ENCODE measurements around the gene SHC2. TPM values are rescaled to one million over a fixed set of nuclear protein-coding genes. Genes with fewer than 3 reads are reported as not detected.

SHC2 gene
- total and polyA plus RNA-seq, 2 of the 13 experiments (the other 11 are each of a cell fraction or from before 2014, with no cell fraction given): 9.0 to 18.3 TPM

DNA sequence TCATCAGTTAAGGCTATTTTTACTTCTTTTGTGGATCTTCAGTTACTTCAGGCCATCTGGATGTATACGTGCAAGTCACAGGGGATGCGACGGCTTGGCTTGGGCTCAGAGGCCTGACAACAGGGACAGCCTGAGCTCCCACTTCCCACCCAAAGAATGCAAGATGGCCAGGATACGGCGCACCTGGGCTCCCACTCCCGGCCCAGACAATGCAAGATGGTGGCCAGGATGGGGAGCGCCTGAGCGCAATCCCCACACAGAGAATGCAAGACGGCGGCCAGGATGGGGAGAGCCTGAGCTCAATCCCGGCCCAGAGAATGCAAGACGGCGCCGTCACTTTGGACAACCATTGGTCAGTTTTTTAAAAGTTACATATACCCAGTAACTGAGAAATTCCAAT lies 91.0 kb downstream of the SHC2 start (continued):
- TF ChIP-seq FOSL1 (CRISPR knock-in tag; IDR thresholded peaks at IDR 0.05; ENCODE audit: borderline replicate concordance): no peak
- no peak for TF ChIP-seq ZNF367 (CRISPR knock-in tag; IDR thresholded peaks at IDR 0.05; ENCODE audit: borderline replicate concordance)
- TF ChIP-seq, protein P1, sequence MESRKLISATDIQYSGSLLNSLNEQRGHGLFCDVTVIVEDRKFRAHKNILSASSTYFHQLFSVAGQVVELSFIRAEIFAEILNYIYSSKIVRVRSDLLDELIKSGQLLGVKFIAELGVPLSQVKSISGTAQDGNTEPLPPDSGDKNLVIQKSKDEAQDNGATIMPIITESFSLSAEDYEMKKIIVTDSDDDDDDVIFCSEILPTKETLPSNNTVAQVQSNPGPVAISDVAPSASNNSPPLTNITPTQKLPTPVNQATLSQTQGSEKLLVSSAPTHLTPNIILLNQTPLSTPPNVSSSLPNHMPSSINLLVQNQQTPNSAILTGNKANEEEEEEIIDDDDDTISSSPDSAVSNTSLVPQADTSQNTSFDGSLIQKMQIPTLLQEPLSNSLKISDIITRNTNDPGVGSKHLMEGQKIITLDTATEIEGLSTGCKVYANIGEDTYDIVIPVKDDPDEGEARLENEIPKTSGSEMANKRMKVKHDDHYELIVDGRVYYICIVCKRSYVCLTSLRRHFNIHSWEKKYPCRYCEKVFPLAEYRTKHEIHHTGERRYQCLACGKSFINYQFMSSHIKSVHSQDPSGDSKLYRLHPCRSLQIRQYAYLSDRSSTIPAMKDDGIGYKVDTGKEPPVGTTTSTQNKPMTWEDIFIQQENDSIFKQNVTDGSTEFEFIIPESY (CRISPR knock-in tag; IDR thresholded peaks at IDR 0.05): no peak
- no peak for TF ChIP-seq MIER3 (CRISPR knock-in tag; IDR thresholded peaks at IDR 0.05; ENCODE audit: borderline replicate concordance)
- TF ChIP-seq ZNF782 (CRISPR knock-in tag; IDR thresholded peaks at IDR 0.05; ENCODE audit: borderline replicate concordance): no peak
- TF ChIP-seq ARNT (IDR thresholded peaks at IDR 0.05): no peak
- TF ChIP-seq, protein P2, sequence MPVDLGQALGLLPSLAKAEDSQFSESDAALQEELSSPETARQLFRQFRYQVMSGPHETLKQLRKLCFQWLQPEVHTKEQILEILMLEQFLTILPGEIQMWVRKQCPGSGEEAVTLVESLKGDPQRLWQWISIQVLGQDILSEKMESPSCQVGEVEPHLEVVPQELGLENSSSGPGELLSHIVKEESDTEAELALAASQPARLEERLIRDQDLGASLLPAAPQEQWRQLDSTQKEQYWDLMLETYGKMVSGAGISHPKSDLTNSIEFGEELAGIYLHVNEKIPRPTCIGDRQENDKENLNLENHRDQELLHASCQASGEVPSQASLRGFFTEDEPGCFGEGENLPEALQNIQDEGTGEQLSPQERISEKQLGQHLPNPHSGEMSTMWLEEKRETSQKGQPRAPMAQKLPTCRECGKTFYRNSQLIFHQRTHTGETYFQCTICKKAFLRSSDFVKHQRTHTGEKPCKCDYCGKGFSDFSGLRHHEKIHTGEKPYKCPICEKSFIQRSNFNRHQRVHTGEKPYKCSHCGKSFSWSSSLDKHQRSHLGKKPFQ (CRISPR knock-in tag; IDR thresholded peaks at IDR 0.05; ENCODE audit: insufficient replicate concordance): no peak
- TF ChIP-seq, protein P3, sequence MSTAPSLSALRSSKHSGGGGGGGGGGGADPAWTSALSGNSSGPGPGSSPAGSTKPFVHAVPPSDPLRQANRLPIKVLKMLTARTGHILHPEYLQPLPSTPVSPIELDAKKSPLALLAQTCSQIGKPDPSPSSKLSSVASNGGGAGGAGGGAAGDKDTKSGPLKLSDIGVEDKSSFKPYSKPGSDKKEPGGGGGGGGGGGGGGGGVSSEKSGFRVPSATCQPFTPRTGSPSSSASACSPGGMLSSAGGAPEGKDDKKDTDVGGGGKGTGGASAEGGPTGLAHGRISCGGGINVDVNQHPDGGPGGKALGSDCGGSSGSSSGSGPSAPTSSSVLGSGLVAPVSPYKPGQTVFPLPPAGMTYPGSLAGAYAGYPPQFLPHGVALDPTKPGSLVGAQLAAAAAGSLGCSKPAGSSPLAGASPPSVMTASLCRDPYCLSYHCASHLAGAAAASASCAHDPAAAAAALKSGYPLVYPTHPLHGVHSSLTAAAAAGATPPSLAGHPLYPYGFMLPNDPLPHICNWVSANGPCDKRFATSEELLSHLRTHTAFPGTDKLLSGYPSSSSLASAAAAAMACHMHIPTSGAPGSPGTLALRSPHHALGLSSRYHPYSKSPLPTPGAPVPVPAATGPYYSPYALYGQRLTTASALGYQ (CRISPR knock-in tag; IDR thresholded peaks at IDR 0.05): no peak

DNA sequence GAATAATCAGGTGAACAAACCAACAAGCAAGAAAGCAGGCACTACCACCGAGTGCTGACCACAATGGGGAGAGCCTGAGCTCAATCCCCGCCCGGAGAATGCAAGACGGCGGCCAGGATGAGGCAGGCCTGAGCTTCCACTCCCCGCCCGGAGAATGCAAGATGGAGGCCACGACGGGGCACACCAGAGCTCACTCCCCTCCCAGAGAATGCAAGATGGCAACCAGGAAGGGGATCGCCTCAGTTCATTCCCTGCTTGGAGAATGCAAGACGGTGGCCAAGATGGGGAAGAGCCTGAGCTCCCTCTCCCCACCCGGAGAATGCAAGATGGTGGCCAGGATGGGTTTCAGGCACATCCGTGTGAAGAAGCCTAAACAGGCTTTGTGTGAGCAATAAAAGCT lies 91.6 kb downstream of the SHC2 start:
- Histone ChIP-seq H3K27ac (ENCODE audit: extremely low read length, insufficient read depth, low read length) (no peak overlapping the region), H3K9ac (ENCODE audit: insufficient read depth, low read depth, low read length) (no peak overlapping the region), H4K20me1 (ENCODE audit: insufficient read depth, low read length) (no peaks in the 10 kb centered on the region), H3K4me3 (replicated peaks in 1 of 3; ENCODE audit: insufficient read depth in 1 of 3, low read depth in 2 of 3, low read length in 3 of 3) (no peak overlapping the region), H3K27me3 (ENCODE audit: control insufficient read depth in 1 of 2, insufficient read depth in 2 of 2, low read length in 2 of 2) (peaks cover 13 to 82% of the 10 kb centered on the region in 2 experiments), H3K36me3 (replicated peaks in 1 of 2; ENCODE audit: control insufficient read depth in 1 of 2, insufficient read depth in 2 of 2, low read length in 2 of 2) (no peaks in the 10 kb centered on the region), H2AFZ (ENCODE audit: low read length) (no peak overlapping the region), H3K4me2 (ENCODE audit: low read depth, low read length) (no peak overlapping the region), H3K79me2 (ENCODE audit: insufficient read depth, low read length) (no peaks in the 10 kb centered on the region), H3K4me1 (ENCODE audit: insufficient read depth, low read length) (no peaks in the 10 kb centered on the region), H3K9me3 (ENCODE audit: low read length) (no peaks in the 10 kb centered on the region)
- DNase-seq (ENCODE audit: low spot score): no peak
- intact Hi-C loops (cut with micrococcal nuclease; ENCODE audit: unreplicated experiment): no loop called here
- WGBS (ENCODE audit: low lambda C conversion rate): 74% methylated on average over 13 of the region's 13 CpGs
- POLR2A ChIA-PET: no interaction called here
- CTCF ChIA-PET (ENCODE audit: low intra/inter-chr PET ratio, low total read pairs): no interaction called here
- no TSS peak for BruUV-seq (replicated peaks)
- FAIRE-seq: no peak
- in situ Hi-C loops (cut with HindIII; ENCODE audit: extremely low pct_ligation_motif_present, low pct_unique_long_range_greater_than_20kb): no loop called here
- ATAC-seq: no peak
- TF ChIP-seq JDP2 (CRISPR knock-in tag; IDR thresholded peaks at IDR 0.05; ENCODE audit: borderline replicate concordance): no peak
- TF ChIP-seq ZNF577 (CRISPR knock-in tag; IDR thresholded peaks at IDR 0.05; ENCODE audit: borderline replicate concordance, low read depth): no peak
- TF ChIP-seq ZEB1 (IDR thresholded peaks at IDR 0.05; ENCODE audit: insufficient replicate concordance, low read depth): no peak
- TF ChIP-seq NFIC (IDR thresholded peaks at IDR 0.05; ENCODE audit: low read length): no peak
- no peak for TF ChIP-seq KLF9 (CRISPR knock-in tag; IDR thresholded peaks at IDR 0.05; ENCODE audit: low read depth)
- no peak for TF ChIP-seq POLR2A (IDR thresholded peaks at IDR 0.05; ENCODE audit: insufficient read depth in 1 of 2, low read depth in 2 of 2, low read length in 2 of 2)
- no peak for TF ChIP-seq ZNF564 (CRISPR knock-in tag; IDR thresholded peaks at IDR 0.05)
- TF ChIP-seq KAT8 (CRISPR knock-in tag; IDR thresholded peaks at IDR 0.05): no peak
- TF ChIP-seq ZNF761 (CRISPR knock-in tag; conservative IDR thresholded peaks at IDR 0.05): no peak
- TF ChIP-seq JARID2 (CRISPR knock-in tag; IDR thresholded peaks at IDR 0.05; ENCODE audit: insufficient replicate concordance): no peak
